HepG2 (cell line): ENCODE results near the gene EPHA10. TPM values are rescaled to one million over a fixed set of nuclear protein-coding genes. Genes with fewer than 3 reads are reported as not detected.

ENCODE experiments used
- BHLHE40 ChIP-seq: IDR thresholded peaks from 2 replicates; pipeline ENCODE4 v1.6.1; 2011; ENCODE audit warnings: low read length, improper control_type of control experiment
- GABPA ChIP-seq, 2 experiments: IDR thresholded peaks; 2 replicates each; pipeline ENCODE4 v1.6.1; 2011 to 2016; ENCODE audit warnings: low read depth in 2 of 2, low read length in 1 of 2, missing biosample characterization in 1 of 2, missing genetic modification characterization in 1 of 2
- HBP1 ChIP-seq: IDR thresholded peaks from 2 replicates; pipeline ENCODE4 v1.6.1; 2016; ENCODE audit warnings: low read depth, control low read depth
- HMG20A ChIP-seq: IDR thresholded peaks from 2 replicates; pipeline ENCODE4 v1.6.1; 2016; ENCODE audit warnings: borderline replicate concordance
- KLF6 ChIP-seq: IDR thresholded peaks from 2 replicates; pipeline ENCODE4 v1.8.0; 2016; ENCODE audit warnings: missing biosample characterization, missing genetic modification reagents
- MAF1 ChIP-seq: sonication (generic); formaldehyde crosslinking; IDR thresholded peaks from 2 replicates; pipeline ENCODE4 v1.5.0; 2020; ENCODE audit warnings: missing genetic modification reagents, borderline replicate concordance
- MEIS1 ChIP-seq: sonication (generic); formaldehyde crosslinking; IDR thresholded peaks from 2 replicates; pipeline ENCODE4 v1.9.0; 2021; ENCODE audit warnings: mild to moderate bottlenecking, missing genetic modification reagents, moderate library complexity, borderline replicate concordance
- MIER3 ChIP-seq: IDR thresholded peaks from 2 replicates; pipeline ENCODE4 v1.6.1; 2016; ENCODE audit warnings: missing compliant biosample characterization, borderline replicate concordance
- PPARG ChIP-seq: conservative IDR thresholded peaks from 2 replicates; pipeline ENCODE4 v1.6.1; 2016; ENCODE audit warnings: missing biosample characterization, missing genetic modification reagents
- PRPF4 ChIP-seq: fragments of 200-400 bp; formaldehyde crosslinking; IDR thresholded peaks from 2 replicates; pipeline ENCODE4 v1.6.1; 2016; ENCODE audit warnings: low read length, low read depth; ENCODE audit not compliant: poor library complexity, severe bottlenecking
- RXRB ChIP-seq: IDR thresholded peaks from 2 replicates; pipeline ENCODE4 v1.6.1; 2016; ENCODE audit warnings: borderline replicate concordance, missing genetic modification reagents, missing compliant biosample characterization
- SNRNP70 ChIP-seq: fragments of 200-400 bp; formaldehyde crosslinking; IDR thresholded peaks from 2 replicates; pipeline ENCODE4 v1.6.1; 2017; ENCODE audit warnings: mild to moderate bottlenecking, low read depth, low read length, moderate library complexity
- ZNF407 ChIP-seq: sonication (generic); formaldehyde crosslinking; IDR thresholded peaks from one replicate; pipeline ENCODE4 v1.5.1; 2020; ENCODE audit warnings: mild to moderate bottlenecking, missing genetic modification reagents; ENCODE audit errors: not compliant biosample characterization
- ZNF441 ChIP-seq: sonication (generic); formaldehyde crosslinking; IDR thresholded peaks from 2 replicates; pipeline ENCODE4 v1.7.0; 2021; ENCODE audit warnings: missing genetic modification reagents, borderline replicate concordance
- ZNF468 ChIP-seq: sonication (generic); formaldehyde crosslinking; IDR thresholded peaks from 2 replicates; pipeline ENCODE4 v1.8.0; 2022; ENCODE audit warnings: mild to moderate bottlenecking, moderate library complexity, missing genetic modification reagents
- ZNF530 ChIP-seq: sonication (generic); formaldehyde crosslinking; IDR thresholded peaks from 2 replicates; pipeline ENCODE4 v1.5.0; 2020; ENCODE audit warnings: low read depth, mild to moderate bottlenecking, missing genetic modification reagents
- ZNF562 ChIP-seq: sonication (generic); formaldehyde crosslinking; IDR thresholded peaks from 2 replicates; pipeline ENCODE4 v1.8.0; 2022; ENCODE audit warnings: missing genetic modification reagents, borderline replicate concordance
- ZNF569 ChIP-seq: sonication (generic); formaldehyde crosslinking; IDR thresholded peaks from 2 replicates; pipeline ENCODE4 v1.5.0; 2020; ENCODE audit warnings: mild to moderate bottlenecking, missing genetic modification reagents, moderate library complexity, borderline replicate concordance
- ZNF614 ChIP-seq: IDR thresholded peaks from 2 replicates; pipeline ENCODE4 v1.6.1; 2018; ENCODE audit warnings: missing biosample characterization, missing genetic modification reagents, inconsistent platforms, borderline replicate concordance
- ZSCAN30 ChIP-seq: sonication (generic); formaldehyde crosslinking; IDR thresholded peaks from 2 replicates; pipeline ENCODE4 v1.5.0; 2020; ENCODE audit warnings: mild to moderate bottlenecking, missing genetic modification reagents
- polyA plus RNA-seq, 8 experiments: library from polyadenylated mRNA; depleted of rRNA in 3 of 8; stranded (reverse) in 7 of 8; unstranded in 1 of 8; fragments of >200 nt; fragmentation: Illumina TruSeq in 4 of 8; extraction: Trizol in 4 of 8; gene quantifications; 2 replicates each; pipeline versions ENCODE4 v1.2.1 to v1.2.3, GENCODE V29; 2011 to 2016; ENCODE audit warnings: low read depth in 4 of 8, missing spikeins in 1 of 8, mixed read lengths in 1 of 8; ENCODE audit not compliant: insufficient read depth in 1 of 8
- total RNA-seq, 5 experiments: library from RNA; depleted of rRNA; stranded (reverse); fragments of >200 nt; fragmentation: Illumina TruSeq; extraction: Trizol; gene quantifications; 2 replicates each; pipeline ENCODE4 v1.2.3, GENCODE V29; 2016; ENCODE audit warnings: low read depth in 1 of 5
- TF ChIP-seq, protein P1 (sequence below): IDR thresholded peaks from 2 replicates; pipeline ENCODE4 v1.6.1; 2016; ENCODE audit warnings: mild to moderate bottlenecking, missing biosample characterization, missing genetic modification reagents

The EPHA10 gene
- total and polyA plus RNA-seq, 2 of the 13 experiments (the other 11 are each of a cell fraction or from before 2014, with no cell fraction given) = 0.11 to 0.58 TPM

DNA sequence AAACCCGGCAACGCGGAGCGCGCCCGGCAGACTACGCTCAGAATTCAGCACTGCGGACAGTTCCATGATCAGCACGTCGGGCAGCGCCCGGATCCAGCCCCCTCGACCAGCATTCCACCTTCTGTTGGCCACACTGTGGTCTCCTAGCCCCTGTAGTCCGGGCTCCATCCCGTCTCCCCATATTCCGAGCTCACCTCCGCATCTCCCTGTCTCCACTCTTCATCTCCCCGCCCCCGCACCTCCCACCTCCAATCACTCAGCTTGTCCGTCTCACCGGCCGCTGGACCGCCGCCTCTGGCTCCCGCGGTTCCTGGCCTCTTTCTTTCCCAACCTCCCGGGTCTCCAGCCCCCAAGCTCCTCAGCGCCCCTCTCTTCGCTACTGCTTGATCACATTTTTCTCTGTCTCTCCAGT, 500 bp downstream of the EPHA10 start (continued):
- TF ChIP-seq, protein P1, sequence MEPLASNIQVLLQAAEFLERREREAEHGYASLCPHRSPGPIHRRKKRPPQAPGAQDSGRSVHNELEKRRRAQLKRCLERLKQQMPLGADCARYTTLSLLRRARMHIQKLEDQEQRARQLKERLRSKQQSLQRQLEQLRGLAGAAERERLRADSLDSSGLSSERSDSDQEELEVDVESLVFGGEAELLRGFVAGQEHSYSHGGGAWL = peak; percentile 100
- TF ChIP-seq ZNF614 (CRISPR knock-in tag) = peak; percentile 98
- TF ChIP-seq ZNF468 = peak; percentile 99
- no peak for TF ChIP-seq BHLHE40
- TF ChIP-seq ZNF407 (CRISPR knock-in tag) = peak; percentile 84
- TF ChIP-seq RXRB (CRISPR knock-in tag) = peak; percentile 89
- peak; percentile 89 for TF ChIP-seq PPARG (CRISPR knock-in tag)
- TF ChIP-seq PRPF4 = no peak
- peak; percentile 99 for TF ChIP-seq ZNF441 (CRISPR knock-in tag)
- TF ChIP-seq ZNF569 (CRISPR knock-in tag) = no peak
- TF ChIP-seq GABPA (IDR thresholded peaks at IDR 0.05; ENCODE audit: low read depth, low read length) = no peak
- peak; percentile 66 for TF ChIP-seq GABPA (CRISPR knock-in tag; IDR thresholded peaks at IDR 0.05; ENCODE audit: low read depth)
- TF ChIP-seq KLF6 (CRISPR knock-in tag) = peak; percentile 100
- peak; percentile 64; the same call in 1 of the 2 replicates for TF ChIP-seq HMG20A
- peak; percentile 95; the same call in 1 of the 2 replicates for TF ChIP-seq MIER3 (CRISPR knock-in tag)
- TF ChIP-seq SNRNP70 = no peak
- TF ChIP-seq ZNF562 = peak; percentile 61; the same call in 1 of the 2 replicates
- peak; percentile 74; the same call in 1 of the 2 replicates for TF ChIP-seq MEIS1
- TF ChIP-seq ZSCAN30 = peak; percentile 99
- TF ChIP-seq MAF1 (CRISPR knock-in tag) = peak; percentile 99
- peak; percentile 98 for TF ChIP-seq ZNF530 (CRISPR knock-in tag)
- peak; percentile 100 for TF ChIP-seq HBP1
